Measurements from ENCODE around the gene GPR15.

Gene GPR15

GRCh38 chr3:98530676-98531075 lies 1.1 kb upstream of the GPR15 start:
- DNase-seq (ENCODE audit: low spot score) = no peak

GRCh38 chr3:98532275-98532637 lies 478 bp downstream of the GPR15 start:
- no peak for DNase-seq (ENCODE audit: low spot score)

GRCh38 chr3:98532709-98533571 lies 1.2 kb downstream of the GPR15 start:
- DNase-seq (ENCODE audit: low spot score) = no peak

- no peak for DNase-seq (ENCODE audit: low spot score)
These were observed 2.4 kb downstream of the GPR15 start for GRCh38 chr3:98534168-98534567.

DNA sequence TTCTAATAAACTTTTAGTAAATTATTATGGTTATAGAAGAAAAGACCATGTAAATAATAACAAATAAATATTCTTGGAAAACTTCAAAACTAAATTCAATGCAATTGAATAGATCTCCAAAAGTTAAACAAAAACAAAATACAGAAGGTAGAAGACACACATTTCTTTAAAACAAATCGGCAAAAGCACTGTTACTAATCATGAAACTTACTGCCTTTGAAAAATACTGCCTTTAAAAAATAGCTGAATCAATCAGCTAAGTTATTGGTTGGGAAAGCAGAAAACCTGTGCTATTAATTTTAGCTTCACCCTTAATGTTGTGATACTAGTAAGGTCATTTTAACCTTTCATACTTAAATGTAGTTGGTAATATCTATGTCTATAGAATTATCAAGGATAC lies 3.0 kb downstream of the GPR15 start:
- DNase-seq (ENCODE audit: low spot score) = no peak

GRCh38 chr3:98536456-98537017 lies 4.8 kb downstream of the GPR15 start:
- no peak for DNase-seq (ENCODE audit: low spot score)

DNA sequence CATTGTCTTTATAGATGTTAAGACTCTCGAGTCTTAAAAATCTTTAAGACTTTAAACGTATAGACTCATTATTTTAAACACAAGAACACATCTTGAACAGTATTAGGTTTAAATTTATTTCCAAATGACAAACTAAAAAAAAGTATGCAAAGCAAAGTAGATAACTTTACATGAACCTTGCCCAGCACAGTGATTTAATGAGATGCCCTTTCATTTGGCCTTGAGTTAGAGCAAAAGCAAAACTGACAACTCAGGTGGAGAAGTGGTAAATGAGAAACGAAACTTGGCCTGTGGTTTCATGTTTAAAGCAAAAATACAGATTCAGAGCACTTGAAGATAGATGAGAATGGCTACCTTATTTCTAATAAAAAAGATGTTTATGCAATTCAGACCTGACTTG lies 8.6 kb downstream of the GPR15 start:
- DNase-seq (ENCODE audit: low spot score) = no peak

DNA sequence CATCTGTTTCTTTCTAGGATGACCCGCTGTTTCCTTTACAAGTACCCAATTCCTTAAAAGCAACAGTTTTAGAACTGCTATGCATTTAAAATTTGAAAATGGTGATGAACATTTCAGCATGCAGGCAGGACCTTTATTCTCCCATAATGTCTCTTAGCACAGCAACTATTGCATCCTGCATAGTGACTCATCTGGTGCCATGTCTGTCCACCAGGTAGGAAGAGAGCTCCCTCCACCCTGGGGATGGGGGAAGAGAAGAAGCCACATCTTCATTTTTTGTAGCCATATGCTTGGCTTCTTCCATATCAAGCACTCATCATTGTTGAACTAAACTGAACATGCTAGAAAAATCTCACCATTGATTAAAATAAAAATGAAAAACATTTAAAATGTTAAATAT lies 9.9 kb downstream of the GPR15 start:
- DNase-seq (ENCODE audit: low spot score) = no peak

- DNase-seq (ENCODE audit: low spot score) = no peak
These were observed 10.8 kb downstream of the GPR15 start for GRCh38 chr3:98542623-98543022.

DNA sequence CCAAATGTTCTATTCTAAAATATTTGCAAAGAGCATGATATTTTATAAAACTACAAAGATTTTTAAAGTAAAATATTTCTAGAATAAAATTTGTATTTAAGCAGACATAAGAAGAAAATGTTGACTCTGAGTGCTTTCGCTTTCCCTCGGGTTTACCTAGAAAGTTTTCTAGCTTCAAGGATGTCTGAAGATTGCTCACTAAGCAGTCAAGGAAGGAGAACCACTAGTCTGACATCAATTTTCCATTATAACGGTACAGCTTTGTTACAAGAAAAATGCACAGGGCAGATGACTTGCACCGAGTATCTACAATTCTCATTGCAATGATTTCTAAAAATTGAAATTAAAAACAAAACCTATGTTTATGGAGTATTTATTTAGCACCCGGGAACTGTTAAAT lies 14.2 kb downstream of the GPR15 start:
- no peak for DNase-seq (ENCODE audit: low spot score)

- DNase-seq (ENCODE audit: low spot score) = no peak
These were observed 16.8 kb downstream of the GPR15 start for GRCh38 chr3:98548544-98548943.

- no peak for DNase-seq (ENCODE audit: low spot score)
These were observed 19.1 kb downstream of the GPR15 start for GRCh38 chr3:98550833-98551232.

DNA sequence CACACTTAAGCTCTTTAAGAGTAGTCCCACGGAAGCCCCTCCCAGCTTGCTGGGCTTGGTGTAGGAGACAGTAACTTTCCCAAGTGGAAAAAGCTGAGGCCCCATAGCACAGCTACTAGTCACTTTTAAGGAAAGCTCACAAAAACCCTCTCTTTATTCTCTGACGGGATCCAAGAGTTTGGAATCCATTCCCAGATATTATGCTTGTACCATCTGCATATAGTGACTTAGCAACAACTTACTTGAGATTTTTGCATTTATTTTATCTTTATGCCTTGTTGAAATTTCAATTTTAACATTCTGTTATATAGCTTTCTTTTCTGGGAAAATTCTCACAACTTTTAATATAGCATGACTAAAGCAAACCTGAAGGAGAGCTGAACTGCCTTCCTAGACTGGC lies 19.5 kb downstream of the GPR15 start:
- DNase-seq (ENCODE audit: low spot score) = no peak

DNA sequence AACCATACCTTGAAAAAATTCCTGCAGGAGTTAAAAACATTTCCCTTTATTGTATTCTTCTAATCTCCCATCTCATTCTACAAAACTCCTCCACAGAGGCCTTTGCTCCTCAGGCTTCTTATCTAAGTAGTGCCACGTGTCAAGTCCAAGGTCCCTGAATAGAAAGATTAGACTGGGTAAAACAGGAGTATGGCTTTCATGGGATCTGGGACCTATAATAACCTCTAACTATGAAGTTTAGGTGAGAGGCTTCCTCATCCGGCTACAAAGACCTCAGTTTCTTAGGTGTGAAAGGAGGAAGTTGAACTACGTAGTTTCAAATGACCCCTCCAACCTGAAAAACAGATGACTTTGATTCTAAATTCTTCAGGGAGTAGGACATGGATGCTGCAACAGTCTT lies 20.0 kb downstream of the GPR15 start:
- DNase-seq (ENCODE audit: low spot score) = no peak

DNA sequence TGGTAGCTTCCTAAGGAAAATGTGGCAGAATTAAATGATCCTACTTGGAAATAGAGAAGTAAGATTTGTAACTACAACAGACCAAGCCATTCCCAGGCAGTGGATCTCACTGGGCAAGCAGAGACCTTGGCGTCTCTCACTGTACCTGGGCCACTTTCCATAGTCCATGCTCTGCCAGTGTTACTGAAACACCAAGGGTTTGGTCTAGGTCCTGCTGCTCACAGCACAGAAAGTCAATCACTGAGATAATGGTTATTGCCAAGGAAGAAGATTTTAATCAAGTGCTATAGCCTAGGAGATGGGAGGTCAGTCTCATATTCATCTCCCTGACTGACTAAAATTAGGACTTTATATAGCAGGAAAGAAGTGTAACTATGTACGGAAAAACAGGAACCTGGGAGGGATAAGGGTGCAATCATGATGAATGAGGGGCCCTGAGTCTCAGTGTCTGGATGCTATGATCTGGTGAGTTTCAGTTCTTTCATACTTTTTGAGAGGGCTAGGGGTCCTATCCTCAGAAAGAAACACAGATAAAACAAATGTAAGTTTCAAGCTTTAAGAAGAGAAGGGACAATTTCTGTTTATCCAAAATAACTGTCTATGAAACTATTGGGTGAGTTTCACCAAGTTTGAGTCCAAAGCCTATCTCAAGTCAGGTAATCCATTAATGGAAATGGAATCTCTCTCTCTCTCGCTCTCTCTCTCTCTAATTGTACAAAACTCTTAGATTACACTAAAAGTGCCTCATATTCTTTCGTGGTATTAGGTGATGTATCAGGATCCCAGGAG lies 20.6 kb downstream of the GPR15 start:
- no peak for DNase-seq (ENCODE audit: low spot score)

DNA sequence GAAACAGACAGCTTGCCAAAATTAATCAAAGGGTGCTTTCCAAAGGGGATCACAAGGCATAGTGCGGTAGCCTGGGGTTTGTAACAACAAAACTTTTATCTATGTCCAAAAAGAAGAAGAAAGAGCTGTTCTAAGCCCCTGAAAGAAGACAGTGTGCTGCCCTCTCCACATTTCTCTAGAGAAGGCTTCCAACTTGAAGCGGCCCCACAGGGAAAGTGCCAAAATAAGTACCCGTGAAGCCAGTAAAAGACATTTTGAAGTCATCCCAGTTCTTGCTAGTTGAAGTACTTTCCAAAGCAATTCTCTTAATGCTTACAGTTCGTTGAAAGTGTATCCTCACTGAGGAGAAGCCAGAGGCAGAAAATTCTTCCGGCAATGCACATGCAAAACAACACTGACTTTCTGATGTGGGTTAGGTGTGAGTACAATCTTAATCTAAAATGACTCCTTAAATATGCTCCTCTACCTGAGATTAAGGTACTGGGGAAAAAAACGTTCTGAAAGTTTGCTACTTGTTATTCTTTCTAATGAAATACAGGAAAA lies 21.3 kb downstream of the GPR15 start:
- DNase-seq (ENCODE audit: low spot score) = no peak

DNA sequence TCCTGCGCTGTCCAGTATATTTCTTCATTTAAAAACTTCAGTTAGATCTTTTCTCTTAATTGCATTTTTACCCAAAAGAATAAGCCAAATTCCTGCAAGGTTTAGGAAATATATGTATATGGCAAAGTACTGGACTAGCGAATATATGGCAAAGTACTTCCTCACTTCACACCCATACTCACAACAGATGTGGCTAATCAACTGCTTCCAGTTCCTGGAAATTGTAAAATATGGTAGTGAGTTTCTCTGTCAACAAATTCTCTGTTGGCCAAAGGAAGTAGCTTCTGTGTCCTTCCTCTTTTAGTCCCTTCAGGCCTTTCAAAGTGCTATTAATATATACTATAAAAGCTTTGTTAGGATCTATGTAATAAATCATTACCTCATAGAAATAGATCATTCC lies 22.0 kb downstream of the GPR15 start:
- DNase-seq (ENCODE audit: low spot score) = no peak

DNA sequence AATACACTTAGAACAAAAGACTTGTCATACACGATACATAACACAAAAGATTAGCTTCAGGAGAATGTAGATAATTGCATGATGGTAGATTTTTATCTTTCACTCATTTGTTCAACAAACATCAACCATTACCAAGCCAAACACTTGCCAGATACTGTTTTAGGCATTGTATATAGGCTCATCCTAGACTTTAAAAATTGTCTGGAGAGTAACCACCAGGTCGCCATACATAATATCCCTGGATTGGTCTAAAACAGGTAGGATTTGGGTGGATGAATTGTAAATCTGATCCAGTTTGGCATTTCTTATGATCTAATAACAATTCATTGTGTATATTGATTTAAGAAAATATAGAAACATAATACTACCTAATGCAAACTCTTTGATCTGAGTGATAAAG lies 22.8 kb downstream of the GPR15 start:
- no peak for DNase-seq (ENCODE audit: low spot score)

DNA sequence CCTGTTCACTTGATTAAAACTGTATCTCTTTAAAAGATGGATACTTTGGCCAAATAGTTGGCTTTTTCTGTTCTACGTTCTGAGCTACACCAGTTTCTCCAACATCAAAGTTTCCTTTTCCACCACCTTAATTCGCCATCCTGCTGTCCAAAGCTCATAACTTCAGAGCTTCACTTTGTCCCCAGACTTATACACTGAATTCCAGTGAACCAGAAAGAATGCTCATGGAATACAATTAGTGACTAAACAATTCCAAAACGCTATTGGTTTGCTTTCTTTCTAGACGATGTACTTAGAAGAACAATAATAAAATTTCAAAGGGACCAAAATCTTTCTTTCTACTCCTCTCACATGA lies 23.2 kb downstream of the GPR15 start:
- no peak for DNase-seq (ENCODE audit: low spot score)

GRCh38 chr3:98556164-98557130 lies 24.7 kb downstream of the GPR15 start:
- DNase-seq (ENCODE audit: low spot score) = no peak

- DNase-seq (ENCODE audit: low spot score) = no peak
These were observed 25.7 kb downstream of the GPR15 start for GRCh38 chr3:98557324-98558010.

All from left forelimb (tissue), 1 donor.